Skeletal muscle cell (primary cell): Measurements from ENCODE around the gene TBC1D16.
"Not testable (repeated sequence)": the region's sequence is repeated elsewhere in the genome, so short reads cannot be mapped to it uniquely, and the experiment has no call there.

Experiments
- DNase-seq: peaks from one replicate; pipeline ENCODE4 v3.0.0-alpha.2; 2010; ENCODE audit warnings: low read depth
- H3K4me3 ChIP-seq: 2 replicates; pipeline ENCODE4 v1.5.1; 2011; ENCODE audit warnings: low read depth, mild to moderate bottlenecking, control low read depth, low read length, moderate library complexity

The TBC1D16 gene

GRCh38 chr17:80058311-80058955, 22.8 kb upstream of the TBC1D16 start:
- no peak for DNase-seq
- H3K4me3 ChIP-seq: no peak overlapping the region

DNA sequence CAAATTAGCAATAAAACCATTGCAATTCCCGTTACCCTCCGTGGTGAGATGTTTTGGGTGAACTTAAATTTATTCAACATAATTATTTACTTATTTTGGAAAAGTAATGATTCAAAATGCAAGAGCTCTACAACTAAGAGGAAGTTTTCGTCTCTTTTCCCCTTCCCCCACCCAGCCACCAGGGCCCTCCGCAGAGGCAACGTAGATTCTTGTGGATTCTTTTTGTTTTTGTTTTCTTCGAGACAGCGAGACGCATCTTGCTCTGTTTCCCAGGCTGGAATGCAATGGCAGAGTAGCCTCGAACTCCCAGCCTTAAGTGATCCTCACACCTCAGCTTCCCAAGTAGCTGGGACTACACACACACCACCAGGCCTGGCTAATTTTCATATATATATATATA, 19.9 kb upstream of the TBC1D16 start:
- DNase-seq: no peak
- H3K4me3 ChIP-seq: no peak overlapping the region

GRCh38 chr17:80053102-80053501, 17.4 kb upstream of the TBC1D16 start:
- DNase-seq: no peak
- no peak overlapping the region for H3K4me3 ChIP-seq

- no peak overlapping the region for H3K4me3 ChIP-seq
- DNase-seq: no peak
These were observed 16.0 kb upstream of the TBC1D16 start for GRCh38 chr17:80051681-80052080.

GRCh38 chr17:80050706-80051105, 15.0 kb upstream of the TBC1D16 start:
- H3K4me3 ChIP-seq: no peak overlapping the region
- no peak for DNase-seq

GRCh38 chr17:80049986-80050385, 14.3 kb upstream of the TBC1D16 start:
- no peak overlapping the region for H3K4me3 ChIP-seq
- DNase-seq: no peak

- DNase-seq: no peak
- no peak overlapping the region for H3K4me3 ChIP-seq
These were observed 11.5 kb upstream of the TBC1D16 start for GRCh38 chr17:80047176-80047575.

DNA sequence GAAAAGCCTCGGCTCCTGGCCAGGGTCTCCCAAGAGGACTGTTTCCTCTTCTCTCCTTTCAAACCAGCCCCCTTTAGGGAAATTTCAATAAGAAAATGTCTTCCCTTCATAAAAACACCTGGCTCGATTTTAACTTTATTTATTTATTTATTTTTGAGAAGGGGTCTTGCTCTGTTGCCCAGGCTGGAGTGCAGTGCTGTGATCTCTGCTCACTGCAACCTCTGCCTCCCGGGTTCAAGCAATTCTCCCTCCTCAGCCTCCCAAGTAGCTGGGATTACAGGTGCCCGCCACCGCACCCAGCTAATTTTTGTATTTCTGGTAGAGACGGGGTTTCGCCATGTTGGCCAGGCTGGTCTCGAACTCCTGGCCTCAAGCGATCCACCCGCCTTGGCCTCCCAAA, 11.0 kb upstream of the TBC1D16 start:
- not testable (repeated sequence) for H3K4me3 ChIP-seq, DNase-seq

DNA sequence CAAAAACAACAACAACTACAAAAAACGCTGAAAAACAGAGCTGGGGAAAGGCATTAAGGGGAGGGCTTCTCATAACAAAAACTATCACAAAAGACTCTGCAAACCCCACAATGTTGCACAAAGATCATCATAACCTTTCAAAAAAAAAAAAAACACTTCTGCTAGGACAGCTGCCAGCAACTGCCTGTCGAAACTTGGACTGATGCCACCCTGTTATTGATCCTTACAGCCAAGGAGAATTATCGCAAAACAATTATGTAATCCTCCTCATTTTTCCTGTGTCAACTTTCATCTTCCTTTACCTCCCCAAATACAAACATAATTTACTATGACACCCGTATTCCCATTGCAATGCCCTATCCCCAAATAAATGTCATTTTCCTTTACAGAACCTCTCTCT, 10.0 kb upstream of the TBC1D16 start:
- H3K4me3 ChIP-seq: no peak overlapping the region
- DNase-seq: no peak

GRCh38 chr17:80043963-80044362, 8.3 kb upstream of the TBC1D16 start:
- H3K4me3 ChIP-seq: no peak overlapping the region

GRCh38 chr17:80036715-80037477, 1.2 kb upstream of the TBC1D16 start:
- no peak for DNase-seq
- peak overlapping the region; percentile 68 for H3K4me3 ChIP-seq

More at GRCh38 chr17:80043963-80044362, 8.3 kb upstream of the TBC1D16 start:
- DNase-seq: no peak

- DNase-seq: no peak
- H3K4me3 ChIP-seq: peak within 1 kb of the TSS; percentile 81
These were observed 454 bp upstream of the TBC1D16 start, which contains the start of gene CCDC40 for GRCh38 chr17:80035937-80036714. TSS of gene CCDC40 (plus strand) at chr17:80036642. CDS start at chr17:80036663, 21 bp downstream.

DNA sequence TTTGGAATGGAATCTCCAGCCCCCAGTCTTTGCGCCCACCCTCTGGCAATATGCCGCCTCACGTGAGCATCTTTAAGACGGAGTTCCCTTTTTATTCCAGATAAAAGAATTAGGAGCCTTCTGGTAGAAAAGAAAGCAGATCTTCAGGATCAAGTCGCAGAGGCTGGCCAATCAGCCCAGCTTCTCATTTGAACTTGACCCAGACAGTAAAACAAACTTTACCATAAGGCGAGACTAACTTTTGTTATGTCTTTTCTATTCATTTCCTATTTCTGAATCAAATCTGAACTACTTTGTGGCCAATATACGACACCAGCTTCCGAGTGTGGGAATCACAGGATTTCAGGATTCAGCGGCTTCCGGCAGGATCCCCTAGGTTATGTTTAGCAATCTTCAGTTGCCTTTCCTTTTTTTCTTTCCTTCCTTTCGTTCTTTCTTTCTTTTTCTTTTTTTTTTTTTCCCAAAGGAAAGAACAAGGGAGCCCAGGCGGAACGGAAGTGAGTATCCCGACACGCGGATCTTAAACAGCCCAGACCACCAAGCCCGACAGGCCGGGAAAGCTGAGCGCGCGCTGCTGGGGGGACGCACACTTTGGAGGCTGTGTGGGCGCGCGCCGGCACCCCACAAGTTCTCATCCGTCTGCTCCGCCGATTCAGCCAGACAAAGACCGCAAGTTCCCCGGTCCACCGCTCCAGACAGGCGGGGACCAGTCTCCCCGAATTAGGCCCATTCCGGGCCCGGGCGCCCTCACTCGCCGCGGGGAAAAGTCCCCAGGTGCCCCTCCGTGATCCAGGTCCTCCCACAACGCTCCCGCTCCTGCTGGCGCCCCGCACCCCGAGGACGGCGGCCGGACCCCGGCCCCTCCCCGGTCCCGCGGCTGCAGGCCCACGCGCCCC, 633 bp downstream of the TBC1D16 start:
- peak overlapping the region; percentile 81 for H3K4me3 ChIP-seq

GRCh38 chr17:80033840-80034239, 1.8 kb downstream of the TBC1D16 start:
- no peak for DNase-seq
- no peak overlapping the region for H3K4me3 ChIP-seq

More for the DNA sequence above, 633 bp downstream of the TBC1D16 start:
- no peak for DNase-seq

GRCh38 chr17:80032614-80033171, 3.0 kb downstream of the TBC1D16 start:
- no peak for DNase-seq
- H3K4me3 ChIP-seq: no peak overlapping the region

GRCh38 chr17:80031691-80032430, 3.8 kb downstream of the TBC1D16 start:
- H3K4me3 ChIP-seq: no peak overlapping the region
- no peak for DNase-seq

DNA sequence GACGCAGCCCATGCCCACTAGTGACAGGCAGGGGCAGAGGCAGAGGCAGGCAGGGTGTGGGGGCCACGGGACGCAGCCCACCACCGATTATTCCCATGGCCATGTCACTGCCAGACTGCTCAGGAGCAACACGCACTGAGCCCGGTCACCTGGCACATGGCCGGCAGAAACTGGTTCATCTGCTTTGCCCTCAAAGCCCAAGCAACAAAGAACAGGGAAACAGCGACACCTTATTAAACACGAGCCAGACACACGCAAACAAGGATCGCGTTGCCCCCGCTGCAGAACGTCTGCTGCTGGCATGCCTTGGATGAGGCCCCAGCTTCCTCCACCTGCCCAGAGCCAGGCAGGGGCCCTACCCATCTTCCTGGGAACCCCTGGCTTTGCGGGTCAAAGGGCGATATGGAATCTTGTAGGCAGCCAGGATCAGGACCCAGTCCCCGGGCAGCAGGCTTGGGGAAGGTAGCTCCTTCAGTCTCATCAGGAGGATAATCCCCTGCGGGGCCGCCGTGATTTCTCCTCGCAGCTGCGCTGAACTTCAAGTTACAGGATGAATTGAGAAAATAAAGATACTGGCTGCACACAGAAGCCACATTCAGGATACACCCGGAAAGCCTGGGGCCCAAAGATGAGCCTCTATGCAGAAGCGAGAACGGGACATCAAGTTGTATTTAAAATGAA, 4.8 kb downstream of the TBC1D16 start:
- no peak for DNase-seq
- H3K4me3 ChIP-seq: no peak overlapping the region
